Nephron (organoid): ENCODE data around the gene MDN1.
A peak's percentile ranks its signal among the peaks of the same experiment; 100 is the strongest.
"Not testable (repeated sequence)": the region's sequence is repeated elsewhere in the genome, so short reads cannot be mapped to it uniquely, and the experiment has no call there.

Experiments
- H3K27ac Mint-ChIP-seq, 3 experiments: 2 replicates each; pipeline ENCODE4 v1.8.0; 2020; ENCODE audit warnings: mixed read lengths in 3 of 3, mild to moderate bottlenecking in 2 of 3, moderate library complexity in 1 of 3
- H3K27me3 Mint-ChIP-seq: 2 replicates; pipeline ENCODE4 v1.8.0; 2021; ENCODE audit warnings: low read depth, mild to moderate bottlenecking, moderate library complexity, mixed read lengths
- H3K36me3 Mint-ChIP-seq: 2 replicates; pipeline ENCODE4 v1.8.0; 2020; ENCODE audit warnings: low read depth, mixed read lengths
- H3K4me1 Mint-ChIP-seq: 2 replicates; pipeline ENCODE4 v1.8.0; 2020; ENCODE audit warnings: mixed read lengths
- H3K4me3 Mint-ChIP-seq, 3 experiments: 2 replicates each; pipeline ENCODE4 v1.8.0; 2020; ENCODE audit warnings: mild to moderate bottlenecking in 3 of 3, mixed read lengths in 3 of 3, moderate library complexity in 2 of 3
- H3K9me3 Mint-ChIP-seq: 2 replicates; pipeline ENCODE4 v1.8.0; 2020; ENCODE audit warnings: mixed read lengths
- TF ChIP-seq, protein P1 (sequence below), 3 experiments: fragments of 200-600 bp; sonication (generic); IDR thresholded peaks; one replicate each; pipeline ENCODE4 v1.5.0; 2021; ENCODE audit warnings: antibody characterized with exemption in 3 of 3; ENCODE audit not compliant: unreplicated experiment in 3 of 3

The MDN1 gene

DNA sequence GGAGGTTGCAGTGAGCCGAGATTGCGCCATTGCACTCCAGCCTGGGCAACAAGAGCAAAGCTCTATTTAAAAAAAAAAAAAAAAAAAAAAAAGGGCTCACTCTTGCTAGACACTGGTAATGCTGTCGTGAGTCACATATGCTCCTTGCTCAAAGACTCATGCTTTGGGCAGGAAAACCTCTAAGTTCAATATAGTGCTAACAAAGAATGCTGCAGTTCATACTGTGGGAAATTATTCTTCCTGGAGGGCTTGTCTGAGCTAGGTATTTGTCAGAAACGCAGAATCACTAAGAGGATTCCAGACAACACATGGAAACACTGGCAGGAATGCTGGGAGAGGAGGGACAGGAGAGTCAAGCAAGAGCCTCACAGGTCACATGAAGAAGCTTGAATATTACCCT lies 178.8 kb downstream of the MDN1 start:
- peaks cover 45% of the 10 kb centered on the region for H3K36me3 Mint-ChIP-seq
- no peaks in the 10 kb centered on the region for H3K9me3 Mint-ChIP-seq
- H3K4me1 Mint-ChIP-seq: peaks cover 22% of the 10 kb centered on the region
- TF ChIP-seq, protein P1, sequence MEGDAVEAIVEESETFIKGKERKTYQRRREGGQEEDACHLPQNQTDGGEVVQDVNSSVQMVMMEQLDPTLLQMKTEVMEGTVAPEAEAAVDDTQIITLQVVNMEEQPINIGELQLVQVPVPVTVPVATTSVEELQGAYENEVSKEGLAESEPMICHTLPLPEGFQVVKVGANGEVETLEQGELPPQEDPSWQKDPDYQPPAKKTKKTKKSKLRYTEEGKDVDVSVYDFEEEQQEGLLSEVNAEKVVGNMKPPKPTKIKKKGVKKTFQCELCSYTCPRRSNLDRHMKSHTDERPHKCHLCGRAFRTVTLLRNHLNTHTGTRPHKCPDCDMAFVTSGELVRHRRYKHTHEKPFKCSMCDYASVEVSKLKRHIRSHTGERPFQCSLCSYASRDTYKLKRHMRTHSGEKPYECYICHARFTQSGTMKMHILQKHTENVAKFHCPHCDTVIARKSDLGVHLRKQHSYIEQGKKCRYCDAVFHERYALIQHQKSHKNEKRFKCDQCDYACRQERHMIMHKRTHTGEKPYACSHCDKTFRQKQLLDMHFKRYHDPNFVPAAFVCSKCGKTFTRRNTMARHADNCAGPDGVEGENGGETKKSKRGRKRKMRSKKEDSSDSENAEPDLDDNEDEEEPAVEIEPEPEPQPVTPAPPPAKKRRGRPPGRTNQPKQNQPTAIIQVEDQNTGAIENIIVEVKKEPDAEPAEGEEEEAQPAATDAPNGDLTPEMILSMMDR (IDR thresholded peaks at IDR 0.05; ENCODE audit: unreplicated experiment in 3 of 3): no peak
- H3K27me3 Mint-ChIP-seq: no peaks in the 10 kb centered on the region
- H3K27ac Mint-ChIP-seq: no peak overlapping the region
- H3K4me3 Mint-ChIP-seq: no peak overlapping the region

DNA sequence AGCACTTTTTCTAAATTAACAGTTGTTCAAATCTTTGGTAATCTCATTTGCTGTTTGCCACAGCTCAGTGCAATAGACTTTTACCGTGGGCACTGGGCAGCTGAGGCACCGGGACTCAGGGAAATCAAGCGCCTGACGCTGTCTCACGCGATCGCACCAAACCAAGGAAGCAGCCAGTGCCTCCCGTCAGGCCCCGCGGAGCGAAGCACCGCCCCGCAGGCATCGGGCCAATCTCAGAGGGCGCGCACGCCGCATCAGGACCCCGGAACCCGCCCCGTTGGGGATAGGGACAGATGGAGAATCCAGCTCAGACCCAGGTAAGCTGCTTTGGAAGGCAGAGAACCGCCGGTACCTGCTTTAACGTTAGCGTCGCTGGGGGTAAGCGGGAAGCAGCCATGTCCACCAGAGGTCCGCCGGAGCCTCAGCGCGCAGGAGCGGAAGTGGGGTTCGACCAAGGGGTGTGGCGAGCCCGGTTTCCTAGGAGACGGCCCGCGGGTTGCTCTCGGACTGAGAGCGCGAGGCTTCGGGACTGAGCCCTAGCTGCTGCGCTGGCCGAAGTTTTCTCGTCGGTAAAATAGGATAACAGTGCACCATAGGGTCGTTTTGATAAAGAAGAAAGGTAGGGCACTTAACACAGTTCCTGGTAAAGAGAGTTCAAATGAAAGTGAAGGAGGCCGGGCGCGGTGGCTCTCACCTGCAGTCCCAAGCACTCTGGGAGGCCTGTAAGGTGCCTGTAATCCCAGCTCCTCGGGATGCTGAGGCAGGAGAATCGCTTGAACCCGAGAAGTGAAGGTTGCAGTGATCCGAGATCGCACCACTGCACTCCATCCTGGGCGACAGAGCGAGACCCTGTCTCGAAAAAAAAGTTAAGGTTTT lies 181.0 kb downstream of the MDN1 start, which contains the start of gene LYRM2:
LYRM2 (minus strand) TSS at position 428 of the 876 bp plus-strand sequence; CDS start at position 397, 31 bp downstream.
- Mint-ChIP-seq H3K36me3 (peaks cover 38% of the 10 kb centered on the region), H3K4me1 (peaks cover 22% of the 10 kb centered on the region), H3K27ac (peak within 1 kb of the TSS; percentile 77 to 93 (median 85)), H3K4me3 (peak within 1 kb of the TSS; percentile 91 to 97 (median 94)), H3K9me3 (no peaks in the 10 kb centered on the region), H3K27me3 (peaks cover 3% of the 10 kb centered on the region)
- TF ChIP-seq, protein P1 (IDR thresholded peaks at IDR 0.05; ENCODE audit: unreplicated experiment in 3 of 3): peak in 1 of 3 experiments; percentile 17

DNA sequence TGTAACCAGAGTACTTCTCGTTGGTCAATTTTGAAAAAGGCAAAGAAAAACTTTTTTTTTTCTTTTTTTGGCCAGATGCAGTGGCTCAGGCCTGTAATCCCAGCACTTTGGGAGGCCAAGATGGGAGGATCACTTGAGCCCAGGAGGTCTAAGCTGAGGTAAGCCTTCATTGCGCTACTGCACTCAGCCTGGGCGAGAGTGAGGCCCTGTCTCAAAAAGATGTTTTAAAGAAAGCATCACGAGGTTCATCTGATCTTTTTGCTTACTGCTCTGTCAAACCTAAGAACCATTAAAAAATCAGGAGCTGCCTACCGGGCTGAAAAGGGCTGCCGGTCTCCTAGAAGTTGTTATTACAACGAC lies 181.7 kb downstream of the MDN1 start:
- peaks cover 22% of the 10 kb centered on the region for H3K4me1 Mint-ChIP-seq
- TF ChIP-seq, protein P1 (IDR thresholded peaks at IDR 0.05; ENCODE audit: unreplicated experiment in 3 of 3): no peak
- H3K4me3 Mint-ChIP-seq: peak overlapping the region; percentile 91 to 97 (median 94)
- H3K27ac Mint-ChIP-seq: peak overlapping the region; percentile 77 to 93 (median 85)
- no peaks in the 10 kb centered on the region for H3K9me3 Mint-ChIP-seq
- peaks cover 34% of the 10 kb centered on the region for H3K36me3 Mint-ChIP-seq
- H3K27me3 Mint-ChIP-seq: peaks cover 3% of the 10 kb centered on the region

DNA sequence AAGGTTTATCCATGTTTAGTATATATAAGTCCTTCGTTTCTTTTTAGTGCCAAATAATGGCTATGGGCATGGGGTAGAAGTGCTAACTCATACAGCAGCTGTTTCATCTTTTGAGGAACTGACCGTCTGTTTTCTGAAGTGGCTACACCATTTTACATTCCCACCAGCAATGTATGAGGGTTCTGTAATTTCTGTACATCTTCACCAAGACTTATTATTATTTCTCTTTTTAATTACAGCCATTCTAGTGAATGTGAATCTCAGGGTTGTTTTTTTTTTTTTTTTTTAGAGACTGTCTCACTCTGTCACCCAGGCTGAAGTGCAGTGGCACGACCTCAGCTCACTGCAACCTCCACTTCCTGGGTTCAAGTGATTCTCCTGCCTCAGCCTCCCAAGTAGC lies 183.2 kb downstream of the MDN1 start:
- not testable (repeated sequence) for H3K9me3 Mint-ChIP-seq, H3K27me3 Mint-ChIP-seq
- H3K27ac Mint-ChIP-seq: peak overlapping the region in 1 of 3 experiments; percentile 44
- peaks cover 33% of the 10 kb centered on the region for H3K36me3 Mint-ChIP-seq
- H3K4me1 Mint-ChIP-seq: peaks cover 22% of the 10 kb centered on the region
- peak overlapping the region; percentile 7 to 64 (median 53) for H3K4me3 Mint-ChIP-seq

DNA sequence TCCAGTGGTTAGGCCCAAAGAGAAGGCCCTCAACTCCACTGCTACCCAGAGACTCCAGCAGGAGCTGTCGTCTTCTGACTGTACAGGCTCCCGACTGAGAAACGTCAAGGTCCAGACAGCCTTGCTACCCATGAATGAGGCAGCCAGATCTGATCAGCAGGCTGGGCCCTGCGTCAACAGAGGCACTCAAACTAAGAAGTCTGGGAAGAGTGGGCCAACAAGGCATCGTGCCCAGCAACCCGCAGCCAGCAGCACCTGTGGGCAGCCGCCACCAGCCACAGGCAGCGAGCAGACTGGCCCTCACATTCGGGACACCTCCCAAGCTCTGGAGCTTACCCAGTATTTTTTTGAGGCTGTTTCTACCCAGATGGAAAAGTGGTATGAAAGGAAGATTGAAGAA lies 189.1 kb downstream of the MDN1 start:
- Mint-ChIP-seq H3K27ac (no peak overlapping the region), H3K36me3 (peaks cover 48% of the 10 kb centered on the region), H3K9me3 (no peaks in the 10 kb centered on the region), H3K4me3 (no peak overlapping the region), H3K27me3 (peaks cover 3% of the 10 kb centered on the region), H3K4me1 (no peaks in the 10 kb centered on the region)
- TF ChIP-seq, protein P1 (IDR thresholded peaks at IDR 0.05; ENCODE audit: unreplicated experiment in 3 of 3): no peak

DNA sequence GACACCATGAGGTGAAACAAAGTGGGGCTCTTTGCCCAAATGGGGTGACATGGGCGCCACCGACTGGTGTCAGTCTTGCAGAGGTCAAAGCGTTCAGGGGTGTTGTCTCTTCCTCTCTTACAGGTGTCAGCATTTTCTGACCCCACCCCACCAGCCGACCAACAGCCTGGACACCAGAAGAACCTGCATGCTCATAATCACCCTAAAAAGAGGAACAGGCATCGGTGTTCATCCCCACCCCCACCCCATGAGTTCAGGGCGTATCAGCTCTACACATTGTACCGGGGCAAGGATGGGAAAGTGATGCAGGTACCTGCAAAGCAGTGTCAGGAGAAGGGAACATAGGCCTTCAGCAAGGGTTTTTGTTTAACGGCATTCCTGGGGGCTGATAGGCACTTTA lies 195.8 kb downstream of the MDN1 start:
- Mint-ChIP-seq H3K27ac (no peak overlapping the region), H3K27me3 (peaks cover 3% of the 10 kb centered on the region), H3K36me3 (peaks cover 39% of the 10 kb centered on the region), H3K4me1 (no peaks in the 10 kb centered on the region), H3K9me3 (no peaks in the 10 kb centered on the region), H3K4me3 (no peak overlapping the region)
- TF ChIP-seq, protein P1 (IDR thresholded peaks at IDR 0.05; ENCODE audit: unreplicated experiment in 3 of 3): no peak
